SHP77 treated with DMSO at 0.1 percent for 48 hours (cell line): Measurements from ENCODE around the gene RBM33.

ENCODE experiments used
- DNase-seq: peaks from one replicate; lab custom pipeline; 2025; lab: John Stamatoyannopoulos, UW

RBM33 gene

DNA sequence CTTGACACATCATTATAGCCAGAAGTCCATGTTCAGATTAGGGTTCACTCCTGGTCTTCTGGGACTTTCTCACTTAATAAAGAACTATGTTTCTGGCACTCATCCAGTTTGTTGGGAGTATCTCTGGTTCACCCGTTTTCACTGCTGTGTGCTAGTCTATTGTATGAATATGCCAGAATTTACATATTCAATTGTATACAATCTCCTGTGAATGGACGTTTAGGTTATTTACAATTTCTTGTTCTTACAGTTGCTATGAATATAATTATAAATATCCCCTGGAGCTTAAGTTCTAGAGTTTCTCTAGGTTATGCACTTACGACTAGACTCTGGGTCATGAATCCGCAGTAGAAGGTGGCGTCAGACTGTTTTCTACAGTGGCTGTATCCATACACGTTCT, 20.0 kb upstream of the RBM33 start:
- DNase-seq: no peak

GRCh38 chr7:155625557-155625956, 18.9 kb upstream of the RBM33 start:
- DNase-seq: no peak

DNA sequence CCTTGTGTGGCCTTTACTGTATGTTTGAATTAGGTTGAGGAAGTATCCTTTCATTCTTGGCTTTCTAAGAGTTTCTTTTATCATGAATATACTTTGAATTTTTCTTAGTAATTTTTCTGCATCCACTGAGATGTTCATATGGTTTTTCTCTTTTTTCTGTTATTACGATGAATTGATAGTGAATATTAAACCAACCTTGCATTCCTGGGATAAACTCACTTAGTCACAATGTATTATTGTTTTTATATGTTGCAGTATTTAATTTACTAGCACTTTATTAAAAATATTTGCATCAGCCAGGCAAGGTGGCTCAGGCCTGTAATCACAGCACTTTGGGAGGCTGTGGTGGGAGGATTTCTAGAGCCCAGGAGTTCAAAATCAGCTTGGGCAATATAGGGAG, 15.3 kb upstream of the RBM33 start:
- DNase-seq: no peak

DNA sequence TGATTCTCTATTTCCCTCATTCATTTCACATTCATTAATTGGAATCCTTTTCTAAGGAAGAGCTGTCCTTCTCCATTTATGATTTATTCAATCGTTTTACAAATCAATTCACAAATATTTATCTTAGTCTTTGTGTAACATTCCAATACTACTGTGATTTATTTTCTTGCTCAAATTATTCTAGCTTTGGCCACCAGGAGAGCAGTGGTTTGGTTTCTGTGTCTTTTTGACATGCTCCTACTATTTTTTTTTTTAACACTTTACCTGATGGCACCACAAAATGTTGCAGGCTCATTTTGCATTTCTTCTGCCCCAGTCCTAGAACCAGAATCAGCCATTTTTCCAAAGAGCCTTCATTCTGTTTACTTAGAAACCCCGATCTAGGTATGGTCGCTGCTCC, 13.3 kb upstream of the RBM33 start:
- no peak for DNase-seq

- no peak for DNase-seq
Measured at GRCh38 chr7:155635817-155636216, 8.6 kb upstream of the RBM33 start.

DNA sequence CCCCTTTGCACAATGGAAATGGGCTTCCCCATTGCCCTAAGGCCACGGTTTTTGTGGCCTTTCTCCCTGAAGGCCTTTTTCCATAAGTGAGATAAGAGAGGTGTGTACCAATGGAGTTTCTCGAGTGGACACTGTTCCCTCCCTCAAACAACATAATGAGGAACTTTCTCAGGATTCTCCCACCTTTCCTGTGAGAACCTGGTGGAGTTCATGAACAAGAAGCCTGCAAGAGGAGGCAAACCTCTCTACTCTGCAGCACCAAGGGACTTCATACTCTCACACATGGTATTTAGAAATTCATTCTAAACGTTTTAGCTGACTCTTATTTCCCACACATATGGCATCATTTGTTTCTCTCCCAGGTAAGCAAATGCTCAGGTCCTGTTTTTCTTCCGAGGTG, 7.3 kb upstream of the RBM33 start:
- no peak for DNase-seq

DNA sequence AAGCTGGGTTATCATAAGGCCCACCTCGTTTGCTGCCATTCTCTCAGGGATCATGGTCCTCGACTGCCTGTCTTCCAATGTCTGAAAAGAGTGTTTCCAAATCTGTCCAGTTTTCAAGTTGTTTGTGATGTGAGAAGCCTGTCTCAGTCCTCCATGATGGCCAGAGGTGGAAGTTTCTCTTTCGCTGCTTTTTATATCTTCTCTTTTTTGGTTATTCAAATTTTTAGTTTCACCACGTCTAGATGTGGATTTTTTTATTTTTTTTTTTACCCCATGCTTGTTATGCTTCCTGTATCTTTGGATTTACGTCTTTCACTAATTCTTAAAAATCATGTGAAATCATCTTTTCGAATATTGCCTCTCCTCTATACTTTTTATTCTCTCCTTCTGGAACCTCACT, 6.1 kb upstream of the RBM33 start:
- DNase-seq: no peak

GRCh38 chr7:155639958-155640520, 4.4 kb upstream of the RBM33 start:
- no peak for DNase-seq

- DNase-seq: no peak
Measured at GRCh38 chr7:155640629-155641028, 3.8 kb upstream of the RBM33 start.

GRCh38 chr7:155643804-155644177, 670 bp upstream of the RBM33 start:
- DNase-seq: no peak

DNA sequence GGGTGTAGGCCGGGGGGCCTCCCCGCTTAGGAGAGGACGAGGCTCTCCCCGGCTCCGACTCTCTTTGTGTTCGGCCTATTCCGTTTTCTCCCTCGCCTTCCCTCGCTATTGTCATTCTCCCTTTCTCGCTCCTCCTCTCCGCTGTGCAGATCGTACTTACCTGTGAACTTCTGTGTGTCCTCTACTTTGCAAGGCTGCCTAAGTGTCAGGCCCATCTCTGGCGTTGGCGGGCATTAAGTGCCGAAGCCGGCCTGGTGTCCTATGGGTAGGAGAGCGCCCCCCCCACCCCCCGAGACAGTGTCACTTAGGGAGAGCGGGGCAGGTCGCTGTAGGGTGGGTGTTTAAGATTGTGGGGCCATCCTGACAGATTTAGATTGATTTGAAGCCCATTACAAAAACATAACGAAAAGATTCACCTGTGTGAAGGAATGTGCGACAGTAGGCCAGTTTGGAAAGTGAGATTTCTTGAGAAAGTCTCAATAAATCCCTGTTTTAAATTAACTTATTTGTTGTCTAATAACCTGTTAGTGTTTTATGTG, 579 bp downstream of the RBM33 start:
- DNase-seq: no peak

DNA sequence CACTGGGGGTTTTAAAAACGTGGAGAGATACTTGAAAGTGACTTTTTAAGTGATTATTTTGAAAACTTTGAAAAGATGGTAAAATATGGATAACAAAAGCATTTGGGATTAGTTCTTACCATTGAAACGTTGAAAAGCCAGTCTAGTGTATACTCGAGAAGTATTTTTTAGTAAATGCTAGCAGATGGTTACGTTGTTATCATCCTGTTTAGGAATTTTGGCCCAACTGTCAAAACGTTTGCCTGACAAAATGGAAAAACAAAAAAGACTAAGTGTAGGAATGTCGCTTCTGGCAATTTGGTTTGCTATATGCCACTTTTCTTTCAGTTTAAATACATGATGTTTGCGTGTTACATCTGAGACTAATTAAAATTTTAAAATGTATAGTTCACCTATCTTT, 1.2 kb downstream of the RBM33 start:
- no peak for DNase-seq

- DNase-seq: no peak
Measured at GRCh38 chr7:155646669-155647068, 2.2 kb downstream of the RBM33 start.

- no peak for DNase-seq
Measured at GRCh38 chr7:155647302-155647701, 2.8 kb downstream of the RBM33 start.

GRCh38 chr7:155647734-155648133, 3.3 kb downstream of the RBM33 start:
- DNase-seq: no peak

- no peak for DNase-seq
Measured at GRCh38 chr7:155648752-155649339, 4.4 kb downstream of the RBM33 start.

DNA sequence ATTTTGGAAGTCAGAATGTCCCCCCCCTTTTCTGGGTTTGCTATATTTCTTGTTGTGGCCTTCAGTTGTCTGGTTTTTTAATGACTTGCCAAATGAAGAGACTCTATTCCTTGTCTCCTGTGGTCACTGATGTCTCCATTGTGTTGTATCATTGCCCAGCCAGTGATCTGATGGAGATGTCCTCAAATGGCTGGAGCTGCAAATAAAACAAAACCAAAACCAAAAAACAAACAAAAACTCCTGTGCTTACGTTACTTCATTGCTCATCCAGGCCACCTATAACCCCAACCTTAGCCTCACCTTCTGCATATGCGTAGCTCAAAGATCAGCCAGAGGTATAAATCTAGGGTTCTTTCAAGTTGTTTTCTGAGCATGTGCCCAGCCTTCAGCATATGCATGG, 5.1 kb downstream of the RBM33 start:
- DNase-seq: no peak

DNA sequence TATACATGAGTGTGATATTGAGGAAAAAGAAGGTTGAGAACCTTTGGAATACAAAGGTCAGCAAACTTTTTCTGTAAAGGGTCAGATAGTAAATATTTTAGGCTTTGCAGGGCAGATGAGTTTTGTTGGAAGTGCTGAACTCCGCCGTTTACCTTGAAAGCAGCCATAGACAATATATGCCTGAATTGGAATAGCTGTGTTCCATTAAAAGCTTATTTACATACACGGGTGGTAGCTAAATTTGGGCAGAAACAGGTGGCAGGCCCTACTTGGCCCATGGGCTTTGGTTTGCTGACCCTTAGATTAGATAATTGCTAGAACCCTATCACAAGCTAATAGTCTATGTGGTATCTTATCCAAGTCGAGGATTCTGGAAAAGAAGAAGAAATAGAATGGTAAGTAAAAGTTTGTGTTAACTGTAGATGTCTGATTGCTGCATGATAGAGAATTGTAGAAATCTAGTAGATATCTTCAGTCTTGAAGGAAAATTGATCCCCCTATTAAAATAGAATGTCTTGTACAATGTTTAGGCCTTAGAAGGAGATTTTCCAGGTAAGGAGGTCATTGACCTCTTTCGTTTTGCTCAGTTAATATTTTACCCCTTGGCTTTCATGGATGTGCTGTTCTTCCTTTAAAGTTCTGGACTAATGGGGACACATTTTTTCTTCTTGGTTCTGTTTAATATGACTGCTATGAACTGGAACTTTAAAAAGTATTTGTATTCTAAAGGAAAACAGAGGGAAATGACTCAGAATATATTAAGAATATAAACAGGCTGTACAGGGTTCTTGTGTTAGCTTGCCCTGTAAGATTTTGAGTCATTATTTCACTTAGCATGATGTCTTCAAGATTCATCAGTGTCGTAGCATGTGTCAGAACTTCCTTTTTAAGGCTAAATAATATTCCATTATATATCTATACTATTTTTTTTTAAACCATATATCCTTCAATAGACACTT, 8.0 kb downstream of the RBM33 start:
- no peak for DNase-seq

DNA sequence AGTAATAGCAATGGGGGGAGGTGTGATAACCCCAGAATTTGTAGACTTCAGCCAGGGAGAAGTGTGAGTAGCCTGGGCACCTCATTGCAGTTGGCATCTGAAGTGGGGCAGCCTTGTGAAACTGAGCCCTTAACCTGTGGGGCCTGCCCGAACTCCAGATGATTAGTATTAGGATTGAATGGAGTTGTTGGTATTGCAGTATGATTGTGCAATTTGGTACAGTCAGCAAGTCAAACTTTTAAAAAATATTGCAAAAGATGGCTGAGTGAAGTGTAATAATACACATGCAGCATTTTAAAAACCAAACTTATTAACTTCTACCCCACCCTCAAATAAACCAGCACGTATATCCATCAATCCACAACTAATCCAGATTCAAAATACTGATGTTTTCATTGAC, 9.3 kb downstream of the RBM33 start:
- DNase-seq: no peak

GRCh38 chr7:155656891-155657290, 12.4 kb downstream of the RBM33 start:
- DNase-seq: no peak

DNA sequence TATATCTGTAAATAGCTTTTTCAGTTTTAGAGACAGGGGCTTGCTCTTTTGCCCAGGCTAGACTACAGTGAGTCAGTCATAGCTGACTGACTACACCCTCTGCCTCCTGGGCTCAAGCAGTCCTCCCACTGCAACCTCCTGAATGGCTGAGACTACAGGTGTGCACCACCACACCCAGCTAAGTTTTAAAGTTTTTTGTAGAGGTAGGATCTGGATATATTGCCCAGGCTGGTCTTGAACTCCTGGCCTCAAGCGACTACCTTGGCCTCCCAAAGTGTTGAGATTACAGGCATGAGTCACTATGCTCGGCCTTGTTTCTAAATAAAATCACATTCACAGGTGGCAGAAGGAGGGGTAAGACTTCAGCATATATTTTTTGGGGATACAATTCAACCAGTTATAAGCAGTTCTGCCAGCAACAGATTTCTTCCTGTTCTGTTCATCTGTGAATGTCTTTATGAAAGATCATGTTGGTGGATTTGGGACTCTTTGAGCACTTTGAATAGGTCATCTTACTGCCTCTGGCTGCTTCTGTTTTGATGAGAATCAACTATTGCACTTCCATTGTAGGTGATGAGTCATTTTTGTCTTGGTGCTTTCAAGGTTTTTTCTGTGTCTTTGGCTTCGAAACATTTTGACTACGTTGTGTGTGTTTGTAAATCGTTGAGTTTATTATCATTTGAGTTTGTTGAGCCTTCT, 15.7 kb downstream of the RBM33 start:
- DNase-seq: no peak

DNA sequence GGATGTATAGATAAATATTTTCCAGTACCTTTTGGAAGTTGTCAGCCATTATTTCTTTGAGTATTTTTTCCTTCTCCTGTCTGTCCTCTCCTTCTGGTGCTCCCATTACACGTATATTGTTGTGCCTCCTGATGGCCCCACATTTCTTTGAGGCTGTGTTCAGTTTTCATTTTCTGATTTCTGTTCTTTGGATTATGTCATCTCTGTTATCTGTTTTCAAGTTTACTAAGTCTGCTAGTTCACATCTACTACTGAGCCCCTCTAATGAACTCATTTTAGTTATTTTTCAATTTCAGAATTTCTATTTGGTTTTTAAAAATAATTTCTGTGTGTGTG, 16.3 kb downstream of the RBM33 start:
- DNase-seq: no peak
